Endothelial cell (in vitro differentiated cells): Measurements from ENCODE around the gene STK11. TPM values are rescaled to one million over a fixed set of nuclear protein-coding genes. Genes with fewer than 3 reads are reported as not detected.

ENCODE experiments used
- DNase-seq: peaks from one replicate; pipeline ENCODE4 v3.0.0; 2021; ENCODE audit warnings: low spot score
- H3K27ac Mint-ChIP-seq: one replicate; pipeline ENCODE4 v1.8.0; 2021; ENCODE audit warnings: mixed read lengths, inconsistent platforms; ENCODE audit not compliant: unreplicated experiment
- H3K27me3 Mint-ChIP-seq: one replicate; pipeline ENCODE4 v1.8.0; 2021; ENCODE audit warnings: mild to moderate bottlenecking, moderate library complexity, mixed read lengths, inconsistent platforms; ENCODE audit not compliant: unreplicated experiment
- H3K36me3 Mint-ChIP-seq: one replicate; pipeline ENCODE4 v1.8.0; 2021; ENCODE audit warnings: mild to moderate bottlenecking, low read depth, mixed read lengths, inconsistent platforms; ENCODE audit not compliant: unreplicated experiment
- H3K4me1 Mint-ChIP-seq: one replicate; pipeline ENCODE4 v1.8.0; 2021; ENCODE audit warnings: mild to moderate bottlenecking, mixed read lengths, inconsistent platforms; ENCODE audit not compliant: unreplicated experiment
- H3K4me3 Mint-ChIP-seq: one replicate; pipeline ENCODE4 v1.8.0; 2021; ENCODE audit warnings: mild to moderate bottlenecking, mixed read lengths, inconsistent platforms; ENCODE audit not compliant: unreplicated experiment
- H3K9me3 Mint-ChIP-seq: one replicate; pipeline ENCODE4 v1.8.0; 2021; ENCODE audit warnings: mixed read lengths, inconsistent platforms; ENCODE audit not compliant: unreplicated experiment
- total RNA-seq: library from RNA; stranded (reverse); fragmentation: NEBNext Ultra II Directional; extraction: Animal tissue kit (Norgen Biotek cat#: 25700); gene quantifications from one replicate; pipeline ENCODE4 v1.2.1, GENCODE V29; 2021; ENCODE audit not compliant: unreplicated experiment
- TF ChIP-seq, protein P1 (sequence below): fragments of 200-600 bp; sonication (generic); IDR thresholded peaks from one replicate; pipeline ENCODE4 v1.5.0; 2021; ENCODE audit warnings: antibody characterized with exemption; ENCODE audit not compliant: unreplicated experiment

Gene STK11
- total RNA-seq, 1 donor from 2014 or later, result 63.9 TPM

DNA sequence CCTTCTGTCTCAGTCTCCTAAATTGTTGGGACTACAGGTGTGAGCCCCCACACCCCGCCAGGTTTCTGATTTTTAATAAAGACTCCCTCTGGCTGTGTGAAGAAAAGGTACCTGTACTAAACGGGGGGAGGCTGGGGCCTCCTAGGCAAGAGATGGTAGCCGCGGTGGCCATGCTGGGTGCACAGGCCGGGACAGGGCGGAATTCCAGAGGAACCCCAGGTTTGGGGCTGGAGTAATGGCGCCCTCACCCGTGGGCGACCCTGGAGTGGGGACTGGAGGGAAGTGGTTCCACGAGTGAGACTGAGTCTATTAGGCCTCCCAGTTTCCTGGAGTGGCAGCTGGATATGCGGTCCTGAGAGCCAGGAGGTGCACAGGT, 33.8 kb downstream of the STK11 start:
- H3K27me3 Mint-ChIP-seq, result peaks cover 20% of the 10 kb centered on the region
- H3K9me3 Mint-ChIP-seq, result no peaks in the 10 kb centered on the region
- TF ChIP-seq, protein P1, sequence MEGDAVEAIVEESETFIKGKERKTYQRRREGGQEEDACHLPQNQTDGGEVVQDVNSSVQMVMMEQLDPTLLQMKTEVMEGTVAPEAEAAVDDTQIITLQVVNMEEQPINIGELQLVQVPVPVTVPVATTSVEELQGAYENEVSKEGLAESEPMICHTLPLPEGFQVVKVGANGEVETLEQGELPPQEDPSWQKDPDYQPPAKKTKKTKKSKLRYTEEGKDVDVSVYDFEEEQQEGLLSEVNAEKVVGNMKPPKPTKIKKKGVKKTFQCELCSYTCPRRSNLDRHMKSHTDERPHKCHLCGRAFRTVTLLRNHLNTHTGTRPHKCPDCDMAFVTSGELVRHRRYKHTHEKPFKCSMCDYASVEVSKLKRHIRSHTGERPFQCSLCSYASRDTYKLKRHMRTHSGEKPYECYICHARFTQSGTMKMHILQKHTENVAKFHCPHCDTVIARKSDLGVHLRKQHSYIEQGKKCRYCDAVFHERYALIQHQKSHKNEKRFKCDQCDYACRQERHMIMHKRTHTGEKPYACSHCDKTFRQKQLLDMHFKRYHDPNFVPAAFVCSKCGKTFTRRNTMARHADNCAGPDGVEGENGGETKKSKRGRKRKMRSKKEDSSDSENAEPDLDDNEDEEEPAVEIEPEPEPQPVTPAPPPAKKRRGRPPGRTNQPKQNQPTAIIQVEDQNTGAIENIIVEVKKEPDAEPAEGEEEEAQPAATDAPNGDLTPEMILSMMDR, result no peak
- peak overlapping the region; percentile 89 for H3K4me3 Mint-ChIP-seq
- DNase-seq, result no peak
- peaks cover 5% of the 10 kb centered on the region for H3K4me1 Mint-ChIP-seq
- H3K36me3 Mint-ChIP-seq, result no peaks in the 10 kb centered on the region
- no peak overlapping the region for H3K27ac Mint-ChIP-seq

DNA sequence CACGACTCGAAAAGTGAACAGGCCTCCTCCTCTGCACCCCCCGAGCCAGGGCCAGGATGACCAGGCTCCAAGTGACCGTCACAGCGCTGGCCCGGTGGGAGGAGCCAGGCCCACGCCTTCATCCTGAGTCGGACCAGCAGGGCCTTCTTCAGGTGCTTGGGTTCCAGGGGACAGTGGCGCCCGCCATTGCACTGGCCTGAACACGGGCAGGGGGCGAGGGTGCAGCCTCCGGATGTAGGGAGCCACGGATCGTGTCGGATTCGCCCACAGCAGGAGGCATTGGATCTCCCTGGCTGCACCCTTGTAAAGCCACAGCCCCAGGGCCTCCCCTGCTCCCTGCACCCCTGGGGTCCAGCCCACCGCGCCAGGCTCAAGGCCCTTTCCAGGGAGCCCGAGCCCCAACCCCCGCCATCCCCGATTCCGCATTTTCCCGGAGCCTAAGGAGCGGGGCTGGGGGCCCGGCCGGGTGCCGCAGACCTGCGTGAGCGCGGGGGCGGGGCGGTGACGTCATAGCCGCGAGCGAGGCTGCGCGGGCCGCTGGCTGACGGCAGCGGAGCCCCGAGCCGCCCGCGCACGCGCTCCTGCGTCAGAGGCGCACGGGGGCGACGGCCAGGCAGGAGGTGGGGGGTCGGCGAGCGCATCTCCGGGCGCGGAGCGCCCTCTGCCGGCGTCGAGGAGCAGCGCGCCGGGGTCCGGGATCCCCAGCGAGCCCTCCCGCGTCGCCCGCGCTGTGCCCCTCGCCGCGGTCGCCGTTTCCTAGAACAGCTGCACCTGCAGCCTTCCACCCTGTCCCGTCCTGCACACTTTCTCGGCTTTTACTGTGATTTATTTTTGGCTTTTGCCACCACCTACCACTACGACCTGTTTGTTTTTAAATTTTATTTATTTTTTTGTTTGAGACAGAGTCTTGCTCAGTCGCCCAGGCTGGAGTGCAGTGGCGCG, 34.5 kb downstream of the STK11 start:
- Mint-ChIP-seq H3K4me1 (peaks cover 7% of the 10 kb centered on the region), H3K36me3 (no peaks in the 10 kb centered on the region), H3K4me3 (peak overlapping the region; percentile 81), H3K27me3 (peaks cover 20% of the 10 kb centered on the region), H3K27ac (no peak overlapping the region), H3K9me3 (no peaks in the 10 kb centered on the region)
- TF ChIP-seq, protein P1, result peak; percentile 93
- peak; percentile 95 for DNase-seq

DNA sequence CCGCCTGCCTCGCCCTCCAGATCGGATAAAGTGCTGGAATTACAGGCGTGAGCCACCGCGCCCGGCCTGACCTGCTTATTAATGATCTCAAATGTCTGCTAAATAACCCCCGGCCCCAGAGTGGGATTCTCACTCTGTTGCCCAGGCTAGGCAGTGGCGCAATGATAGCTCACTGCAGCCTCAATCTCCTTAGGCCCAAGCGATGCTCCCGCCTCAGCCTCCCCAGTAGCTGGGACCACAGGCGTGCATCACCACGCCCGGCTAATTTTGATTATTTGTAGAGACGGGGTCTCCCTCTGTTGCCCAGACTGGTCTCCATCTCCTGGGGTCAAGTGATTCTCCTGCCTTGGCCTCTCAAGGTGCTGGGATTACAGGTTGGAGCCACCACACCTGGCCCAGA, 35.3 kb downstream of the STK11 start:
- Mint-ChIP-seq H3K36me3 (no peaks in the 10 kb centered on the region), H3K27me3 (peaks cover 20% of the 10 kb centered on the region), H3K4me1 (peaks cover 7% of the 10 kb centered on the region), H3K4me3 (peak overlapping the region; percentile 93), H3K27ac (no peak overlapping the region), H3K9me3 (no peaks in the 10 kb centered on the region)
- TF ChIP-seq, protein P1, result no peak
- no peak for DNase-seq

DNA sequence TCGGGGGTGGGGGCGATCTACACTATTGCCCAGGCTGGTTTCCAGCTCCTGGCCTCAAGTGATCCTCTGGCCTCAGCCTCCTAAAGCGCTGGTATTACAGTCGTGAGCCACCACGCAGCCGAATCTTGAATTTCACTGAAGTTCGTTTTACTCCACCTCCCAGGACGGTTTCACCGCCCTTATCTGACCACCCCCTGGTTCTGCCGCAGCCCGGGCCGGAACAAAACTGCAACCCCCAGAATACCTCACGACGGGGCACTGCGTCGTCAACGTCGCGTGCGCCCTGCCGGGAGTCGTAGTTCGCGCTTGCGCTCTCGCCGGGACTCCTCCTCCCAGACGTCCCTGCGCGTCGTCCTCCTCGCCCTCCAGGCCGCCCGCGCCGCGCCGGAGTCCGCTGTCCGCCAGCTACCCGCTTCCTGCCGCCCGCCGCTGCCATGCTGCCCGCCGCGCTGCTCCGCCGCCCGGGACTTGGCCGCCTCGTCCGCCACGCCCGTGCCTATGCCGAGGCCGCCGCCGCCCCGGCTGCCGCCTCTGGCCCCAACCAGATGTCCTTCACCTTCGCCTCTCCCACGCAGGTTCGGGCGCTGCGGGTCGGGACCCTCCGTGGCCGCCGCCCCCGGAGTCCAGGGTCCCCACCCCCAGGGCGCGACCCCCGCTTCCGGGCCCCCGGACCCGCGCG, 36.0 kb downstream of the STK11 start, which contains the start of gene ATP5F1D:
ATP5F1D (plus strand) TSS at position 335 of the 679 bp plus-strand sequence; CDS start at position 435, 100 bp downstream.
- peak; percentile 84 for DNase-seq
- H3K9me3 Mint-ChIP-seq, result no peaks in the 10 kb centered on the region

More for the DNA sequence above, 36.0 kb downstream of the STK11 start, which contains the start of gene ATP5F1D:
- Mint-ChIP-seq H3K4me1 (peaks cover 7% of the 10 kb centered on the region), H3K4me3 (peak within 1 kb of the TSS; percentile 93), H3K36me3 (no peaks in the 10 kb centered on the region), H3K27me3 (peaks cover 20% of the 10 kb centered on the region), H3K27ac (peak within 1 kb of the TSS; percentile 42)
- TF ChIP-seq, protein P1, result no peak
